ENCODE results near the gene FKBP4.
A peak's percentile ranks its signal among the peaks of the same experiment; 100 is the strongest.

Gene FKBP4

DNA sequence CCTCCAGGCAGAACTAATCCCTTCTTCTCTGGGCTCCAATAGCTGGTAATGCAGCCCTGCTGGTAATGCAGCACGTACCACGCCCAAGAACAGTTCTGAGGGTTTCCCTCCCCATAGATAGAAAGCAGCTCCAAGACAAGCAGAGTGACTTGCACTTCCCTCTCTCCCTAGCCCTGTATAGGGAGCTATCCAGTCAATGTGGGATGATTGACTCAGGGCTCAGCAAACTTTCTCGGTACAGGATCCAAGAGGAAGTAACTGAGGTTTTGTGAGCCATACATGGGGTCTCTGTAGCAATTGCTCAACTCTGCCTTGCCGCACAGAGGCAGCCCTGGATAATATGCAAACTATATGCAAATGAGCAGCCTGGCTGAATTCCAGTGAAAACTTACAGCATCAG is 15.5 kb upstream of the FKBP4 start:
- no peak for DNase-seq

DNA sequence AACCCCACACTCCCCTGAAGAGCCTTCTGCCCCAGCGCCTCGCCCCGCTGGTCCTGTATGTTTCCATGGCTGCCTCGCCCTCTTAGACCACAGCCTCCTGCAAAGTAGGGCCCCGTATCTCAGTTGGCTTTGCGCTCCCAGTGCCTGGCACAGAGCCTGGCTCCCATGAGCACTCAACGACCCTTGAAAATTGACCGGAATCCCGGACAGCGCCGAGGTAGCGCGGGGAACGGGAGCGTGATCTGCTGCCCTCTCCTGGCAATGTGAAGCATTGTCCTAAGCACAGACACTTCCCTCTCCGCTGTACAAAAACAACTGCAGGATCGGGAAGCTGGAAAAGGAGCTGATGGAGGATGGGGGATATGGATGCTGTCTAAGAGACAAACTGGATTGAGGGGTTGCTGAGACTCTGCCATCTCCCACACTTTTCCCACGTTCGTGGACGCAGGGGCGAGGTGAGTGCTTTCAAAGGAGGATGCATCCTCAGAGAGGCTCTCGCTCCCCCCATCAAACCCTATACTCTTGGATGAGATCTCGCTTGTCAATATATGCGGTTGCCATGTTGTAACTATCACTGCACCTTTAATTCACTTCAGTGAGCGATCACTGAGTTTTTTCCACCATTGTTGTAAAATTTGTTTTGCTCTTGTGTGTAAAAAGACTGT is 10.7 kb upstream of the FKBP4 start:
- DNase-seq: peak in 49 of 56 donors; percentile 19 to 84 (median 52)

DNA sequence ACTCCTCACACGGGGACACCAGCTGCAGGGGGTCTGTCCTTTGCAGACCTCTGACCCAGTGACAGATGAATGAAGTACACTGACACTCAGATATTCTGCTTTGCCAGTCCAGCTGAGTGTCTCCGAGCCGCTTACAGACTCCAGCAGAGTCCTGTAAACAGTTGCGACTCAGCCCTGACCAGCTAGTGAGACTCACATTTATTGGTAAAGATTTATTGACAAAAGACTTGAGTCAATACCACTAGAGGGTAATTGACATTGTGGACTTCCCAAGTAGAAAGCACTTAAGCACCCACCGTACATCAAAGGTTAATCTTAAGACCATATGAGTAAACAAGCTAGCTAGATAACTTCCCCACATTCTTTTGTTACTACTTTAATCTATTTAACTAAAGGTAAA is 9.8 kb upstream of the FKBP4 start:
- no peak for DNase-seq

DNA sequence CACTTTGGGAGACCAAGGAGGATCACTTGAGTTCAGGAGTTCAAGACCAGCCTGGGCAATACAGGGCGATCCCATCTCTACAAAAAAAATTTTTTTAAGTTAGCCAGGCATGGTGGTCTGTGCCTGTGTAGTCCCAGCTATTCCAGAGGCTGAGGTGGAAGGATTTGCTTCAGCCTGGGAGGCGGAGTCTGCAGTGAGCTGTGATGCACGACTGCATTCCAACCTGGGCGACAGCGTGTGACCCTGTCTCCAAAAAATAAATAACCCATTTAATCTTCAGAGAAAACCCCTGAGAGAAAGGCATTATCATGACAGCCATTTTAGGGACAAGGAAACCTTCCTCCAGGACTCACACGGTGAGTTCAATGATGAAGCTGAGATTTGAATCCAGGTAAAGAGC is 3.7 kb upstream of the FKBP4 start:
- DNase-seq: no peak

DNA sequence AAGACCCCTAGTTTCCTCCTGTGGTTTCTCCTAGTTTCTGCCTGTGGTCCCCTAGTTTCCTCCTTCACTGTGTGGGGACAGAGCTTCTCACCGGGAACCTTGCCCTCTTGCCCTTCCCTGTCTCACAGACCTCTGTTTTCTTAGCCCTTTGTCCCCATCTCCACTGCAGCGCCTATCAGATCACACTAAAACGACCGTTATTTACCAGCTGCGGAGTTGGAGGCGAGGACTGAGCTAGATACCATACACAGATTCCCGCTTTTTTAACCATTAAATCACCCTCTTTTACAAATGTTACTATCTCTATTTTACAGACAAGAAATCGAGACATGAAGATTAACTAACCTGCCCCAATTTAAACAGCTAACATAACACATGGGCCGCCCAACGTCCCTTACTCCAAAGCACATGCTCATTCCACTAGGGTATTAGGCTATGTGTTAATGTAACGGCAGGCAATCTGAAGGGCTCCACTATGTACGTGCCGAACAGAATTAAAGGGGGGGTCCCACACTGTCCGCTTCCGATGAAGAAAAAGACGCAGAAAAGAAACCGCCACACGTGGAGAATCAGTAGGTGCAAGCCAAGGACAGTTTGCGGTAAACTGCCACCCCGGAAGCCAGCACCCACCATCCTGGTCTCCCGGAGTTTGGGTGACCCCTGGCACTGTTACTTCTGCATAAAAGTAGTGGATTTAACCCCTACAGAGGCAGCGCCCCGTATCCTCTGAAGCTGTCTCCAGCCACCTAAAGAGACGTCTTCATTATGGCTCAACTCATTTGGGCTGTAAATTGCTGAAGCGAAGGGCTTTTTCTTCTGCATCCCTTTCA is 1.9 kb upstream of the FKBP4 start:
- no peak for DNase-seq

DNA sequence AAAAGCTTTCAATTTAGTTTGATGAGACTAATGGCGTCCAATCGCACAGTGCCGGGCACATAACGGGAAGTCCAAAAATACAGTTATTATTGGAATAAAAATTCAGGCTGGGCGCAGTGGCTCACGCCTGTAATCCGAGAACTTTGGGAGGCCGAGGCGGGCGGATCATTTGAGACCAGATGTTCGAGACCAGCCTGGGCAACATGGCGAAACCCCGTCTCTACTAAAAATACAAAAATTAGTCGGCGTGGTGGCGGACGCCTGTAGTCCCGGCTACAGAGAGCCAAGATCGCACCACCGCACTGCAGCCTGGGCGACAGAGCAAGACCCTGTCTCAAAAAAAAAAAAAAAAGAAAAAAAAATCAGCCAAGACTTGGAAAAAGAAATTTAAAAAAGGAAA is 1.2 kb upstream of the FKBP4 start:
- no peak for DNase-seq

DNA sequence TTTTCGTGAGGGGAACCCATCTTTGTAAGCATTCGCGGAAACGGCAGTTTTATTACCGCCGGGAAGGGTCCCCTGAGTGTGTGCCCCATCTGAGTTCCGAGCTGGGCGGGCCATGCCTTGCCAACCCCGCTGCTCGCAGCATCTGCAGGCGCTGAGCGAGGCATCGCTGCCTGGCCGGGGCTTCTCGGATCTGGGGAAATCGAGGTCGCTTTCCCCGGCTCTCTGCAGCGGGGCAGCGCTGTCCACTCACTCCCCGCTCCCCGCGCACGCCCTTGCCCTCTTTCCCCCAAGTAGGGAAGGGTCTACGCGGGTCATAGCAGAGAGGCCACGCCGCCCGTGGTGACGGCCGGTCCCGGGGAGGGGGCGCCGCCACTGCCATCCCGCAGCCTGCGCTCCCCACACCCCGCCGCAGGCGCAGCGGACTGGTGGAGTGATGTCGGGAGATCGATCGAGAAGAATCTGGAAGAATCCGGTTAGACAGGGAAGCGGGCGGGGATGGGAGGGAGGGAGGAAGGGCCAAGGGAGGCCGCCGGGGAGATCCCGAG is 507 bp upstream of the FKBP4 start:
- DNase-seq: peak in 34 of 56 donors; percentile 17 to 94 (median 73)

DNA sequence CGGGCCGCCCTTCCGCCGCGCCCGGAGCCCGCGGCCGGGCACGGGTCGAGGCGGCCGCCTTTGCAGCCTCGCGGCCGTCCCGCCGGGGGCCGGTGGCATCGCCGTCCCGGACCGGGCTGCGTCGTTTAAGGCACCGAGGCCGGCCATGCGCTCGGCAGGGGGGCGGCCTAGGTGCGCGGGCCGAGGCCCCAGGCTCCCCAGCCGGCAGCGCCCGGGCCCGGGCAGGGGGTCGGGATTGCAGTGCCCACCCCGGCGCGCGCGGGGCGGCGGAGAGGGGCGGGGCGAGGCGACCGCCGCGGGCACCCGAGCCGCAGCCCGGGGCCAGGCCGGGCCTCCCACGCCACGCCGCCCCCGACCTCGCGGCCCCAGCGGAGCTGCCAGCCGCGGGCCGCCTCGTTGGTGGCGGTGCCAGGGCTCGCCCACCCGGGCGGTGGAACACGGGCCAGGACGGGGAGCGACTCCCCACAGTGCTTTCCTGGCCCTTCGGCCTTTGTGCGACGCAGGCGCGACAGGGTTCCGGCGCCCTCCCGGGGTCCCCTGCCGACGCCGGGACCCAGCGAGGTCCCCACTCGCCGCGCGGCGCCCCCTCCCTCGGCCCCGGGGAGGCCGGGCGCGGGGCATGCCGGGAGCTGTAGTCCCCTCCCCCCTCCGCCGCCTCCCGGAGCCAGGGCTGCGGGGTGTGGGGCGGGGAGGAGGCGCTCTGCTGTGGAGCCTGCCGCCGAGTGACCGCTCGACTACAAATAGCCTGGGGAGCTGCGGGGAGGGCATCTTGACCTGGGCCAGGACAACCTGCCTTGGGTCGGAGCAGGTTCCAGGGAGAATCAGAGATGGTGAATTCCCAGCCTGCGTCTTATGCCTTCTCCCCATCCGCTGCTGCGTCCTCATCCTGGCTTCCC is 769 bp downstream of the FKBP4 start:
- peak; percentile 34 to 90 (median 76) for DNase-seq

DNA sequence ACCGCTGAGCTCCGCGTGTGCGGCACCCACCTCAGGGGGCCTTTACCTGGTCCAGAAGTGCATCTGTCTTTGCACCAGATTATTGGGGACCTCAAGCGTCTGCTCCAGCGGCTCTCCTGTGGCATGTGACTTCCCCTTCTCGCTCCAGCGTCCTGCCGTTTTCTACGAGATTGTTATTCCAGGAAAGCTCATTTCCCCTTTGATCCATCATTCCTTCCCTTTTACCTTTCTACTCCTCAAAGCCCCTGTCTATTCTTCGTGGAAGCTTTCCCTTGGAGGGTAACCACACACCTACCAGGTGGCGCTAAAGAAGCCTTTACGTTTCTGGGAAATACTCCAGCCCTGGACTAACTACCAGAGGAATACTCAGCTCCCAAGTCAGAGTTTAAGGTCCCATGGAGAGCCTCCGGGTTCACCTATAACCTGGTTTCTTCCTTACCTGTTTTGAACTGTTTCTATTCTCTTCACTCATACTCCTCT is 1.5 kb downstream of the FKBP4 start:
- DNase-seq: peak in 2 of 56 donors; percentile 43 to 47

DNA sequence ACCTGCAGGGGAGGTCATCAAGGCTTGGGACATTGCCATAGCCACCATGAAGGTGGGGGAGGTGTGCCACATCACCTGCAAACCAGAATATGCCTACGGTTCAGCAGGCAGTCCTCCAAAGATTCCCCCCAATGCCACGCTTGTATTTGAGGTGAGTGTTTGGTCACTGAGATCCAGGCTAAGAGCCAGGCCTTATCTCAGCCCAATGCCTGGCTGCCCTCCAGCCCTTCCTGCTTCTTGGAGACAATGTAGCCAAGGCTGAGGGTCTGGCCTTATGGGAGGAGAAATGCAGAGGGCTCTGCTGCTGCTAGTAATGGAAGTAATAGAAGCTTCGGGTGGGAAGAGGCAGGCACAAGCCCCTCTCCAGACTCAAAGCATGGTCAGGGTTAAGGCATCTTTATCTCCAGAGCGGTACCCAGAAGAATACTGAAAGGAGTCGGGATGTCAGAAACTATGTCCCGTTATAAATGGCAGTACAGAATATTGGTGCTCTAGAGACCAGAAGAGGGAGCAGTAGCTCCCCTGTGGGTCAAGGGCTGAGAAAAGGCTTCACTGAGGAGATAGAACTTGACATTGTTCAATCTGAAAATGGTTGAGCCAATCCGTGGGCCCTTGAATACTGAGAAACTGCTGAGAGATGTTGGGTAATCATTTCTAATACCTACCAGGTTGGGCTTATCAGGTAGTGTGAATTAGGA is 3.1 kb downstream of the FKBP4 start:
- peak in 1 of 56 donors; percentile 24 for DNase-seq

DNA sequence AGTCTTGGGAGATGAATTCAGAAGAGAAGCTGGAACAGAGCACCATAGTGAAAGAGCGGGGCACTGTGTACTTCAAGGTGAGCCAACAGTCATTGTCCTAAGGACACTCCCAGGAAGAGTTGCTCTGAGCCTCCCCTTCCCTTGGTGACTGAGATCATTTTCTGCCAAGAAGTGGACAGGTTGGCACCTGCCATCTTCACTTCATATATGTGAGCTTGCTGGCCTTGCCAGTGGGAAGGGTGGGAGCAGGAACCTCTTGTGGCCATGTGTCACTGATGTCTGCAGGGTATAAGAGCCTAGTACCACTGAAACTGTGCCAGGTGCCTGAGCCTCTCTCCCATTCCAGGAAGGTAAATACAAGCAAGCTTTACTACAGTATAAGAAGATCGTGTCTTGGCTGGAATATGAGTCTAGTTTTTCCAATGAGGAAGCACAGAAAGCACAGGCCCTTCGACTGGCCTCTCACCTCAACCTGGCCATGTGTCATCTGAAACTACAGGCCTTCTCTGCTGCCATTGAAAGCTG is 5.3 kb downstream of the FKBP4 start:
- DNase-seq: peak in 1 of 56 donors; percentile 21

DNA sequence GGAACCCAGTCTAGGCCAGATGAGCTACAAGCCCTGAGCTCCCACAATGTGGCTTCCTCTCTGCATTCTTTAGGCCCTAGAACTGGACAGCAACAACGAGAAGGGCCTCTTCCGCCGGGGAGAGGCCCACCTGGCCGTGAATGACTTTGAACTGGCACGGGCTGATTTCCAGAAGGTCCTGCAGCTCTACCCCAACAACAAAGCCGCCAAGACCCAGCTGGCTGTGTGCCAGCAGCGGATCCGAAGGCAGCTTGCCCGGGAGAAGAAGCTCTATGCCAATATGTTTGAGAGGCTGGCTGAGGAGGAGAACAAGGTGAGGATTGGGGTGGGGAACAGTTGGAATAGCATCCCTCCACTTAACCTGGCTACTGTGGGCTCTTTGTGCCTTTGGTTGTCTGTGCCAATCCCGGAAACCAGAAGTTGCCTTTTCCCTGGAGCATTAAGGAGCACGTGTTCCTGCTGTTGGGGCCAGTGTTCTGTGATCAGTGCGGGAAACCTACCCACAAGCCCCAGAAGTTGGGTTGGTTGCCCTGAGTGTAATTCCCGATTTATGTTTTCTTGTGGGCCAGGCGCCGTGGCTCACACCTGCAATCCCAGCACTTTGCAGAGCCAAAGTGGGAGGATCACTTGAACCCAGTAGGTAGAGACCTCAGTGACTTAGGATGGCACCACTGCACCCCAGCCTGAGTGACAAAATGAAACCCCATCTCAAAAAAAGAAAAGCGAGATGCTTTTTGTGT is 6.4 kb downstream of the FKBP4 start:
- peak in 4 of 56 donors; percentile 7 to 39 (median 22) for DNase-seq

DNA sequence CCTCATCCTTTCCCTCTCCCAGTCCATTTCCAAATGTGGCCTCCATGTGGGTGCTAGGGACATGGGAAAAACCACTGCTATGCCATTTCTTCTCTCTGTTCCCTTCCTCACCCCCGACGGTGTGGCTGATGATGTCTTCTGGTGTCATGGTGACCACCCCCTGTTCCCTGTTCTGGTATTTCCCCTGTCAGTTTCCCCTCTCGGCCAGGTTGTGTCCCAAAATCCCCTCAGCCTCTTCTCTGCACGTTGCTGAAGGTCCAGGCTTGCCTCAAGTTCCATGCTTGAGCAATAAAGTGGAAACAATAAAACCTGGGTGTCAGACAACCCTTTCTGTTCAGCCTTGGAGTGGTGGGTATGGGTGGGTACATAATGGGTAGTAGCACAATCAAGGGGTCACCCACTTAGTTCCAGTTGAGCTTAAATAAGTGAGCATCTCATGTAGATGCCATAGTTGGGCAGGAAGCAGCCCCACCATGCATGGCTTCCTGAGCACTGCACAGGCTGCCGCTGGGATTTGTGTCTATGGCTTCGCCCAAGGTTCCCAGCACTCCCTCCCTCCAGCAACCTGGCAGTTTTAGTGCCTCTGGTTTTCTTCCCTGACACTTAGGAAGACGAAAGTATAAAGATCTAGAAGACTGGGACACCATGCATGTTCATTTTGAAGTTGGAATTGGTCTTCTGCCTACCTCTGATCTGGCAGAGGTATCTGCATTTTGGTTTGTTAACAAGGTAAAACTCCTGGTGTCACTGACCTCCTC is 9.0 kb downstream of the FKBP4 start:
- DNase-seq: peak in 1 of 56 donors; percentile 32

DNA sequence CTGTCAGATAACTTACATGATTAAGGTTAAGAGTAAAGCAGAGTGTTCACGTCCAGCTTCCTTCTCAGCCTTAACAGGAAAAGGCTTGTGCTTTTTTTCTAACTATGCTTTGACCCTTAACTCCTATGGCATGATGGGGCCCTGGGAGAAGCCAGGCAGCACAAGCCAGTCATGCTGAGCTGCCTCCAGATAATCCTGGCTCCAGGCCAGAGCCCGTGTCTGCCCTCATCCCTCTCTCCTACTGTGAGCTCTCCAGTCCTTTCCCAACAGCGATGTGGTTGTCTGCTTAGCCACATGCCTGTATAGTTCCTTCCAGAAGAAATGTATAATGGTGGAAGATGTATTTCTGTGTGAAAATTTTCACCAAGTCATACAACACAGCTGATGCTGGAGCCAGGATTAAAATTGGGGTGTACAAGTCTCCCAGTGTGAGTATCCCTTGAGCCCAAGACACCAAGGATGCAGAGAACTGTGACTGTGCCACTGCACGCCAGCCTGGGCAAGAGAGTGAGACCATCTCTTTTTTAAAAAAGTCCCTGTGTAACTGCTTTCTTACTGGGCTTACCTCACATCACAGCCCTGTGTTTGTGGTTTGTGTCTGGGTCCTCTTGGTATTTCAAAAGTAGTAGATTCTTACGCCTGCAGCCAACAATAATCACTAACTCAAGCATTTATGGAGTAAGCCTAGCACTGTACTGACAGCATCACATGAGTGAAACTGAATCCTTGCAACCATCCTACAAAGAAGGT is 9.8 kb downstream of the FKBP4 start:
- DNase-seq: peak in 18 of 56 donors; percentile 2 to 56 (median 23)

DNA sequence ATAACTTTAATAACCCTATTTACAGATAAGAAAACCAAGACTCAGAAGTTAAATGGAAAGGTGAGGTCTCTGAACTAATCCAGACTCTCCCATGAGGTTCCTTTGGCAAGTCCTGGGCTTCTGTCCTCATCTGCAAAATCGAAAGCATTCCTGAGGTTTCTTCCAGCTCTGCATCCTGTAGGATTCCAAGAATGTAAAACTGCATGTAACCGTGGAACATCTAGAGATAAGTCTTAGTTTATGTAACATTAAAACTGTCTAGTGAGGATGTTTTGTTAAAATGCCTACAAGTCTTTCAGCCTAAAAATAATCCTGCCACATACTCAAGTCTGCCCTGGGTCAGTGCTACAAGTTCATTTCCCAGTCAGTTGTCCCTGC is 10.4 kb downstream of the FKBP4 start:
- no peak for DNase-seq

DNA sequence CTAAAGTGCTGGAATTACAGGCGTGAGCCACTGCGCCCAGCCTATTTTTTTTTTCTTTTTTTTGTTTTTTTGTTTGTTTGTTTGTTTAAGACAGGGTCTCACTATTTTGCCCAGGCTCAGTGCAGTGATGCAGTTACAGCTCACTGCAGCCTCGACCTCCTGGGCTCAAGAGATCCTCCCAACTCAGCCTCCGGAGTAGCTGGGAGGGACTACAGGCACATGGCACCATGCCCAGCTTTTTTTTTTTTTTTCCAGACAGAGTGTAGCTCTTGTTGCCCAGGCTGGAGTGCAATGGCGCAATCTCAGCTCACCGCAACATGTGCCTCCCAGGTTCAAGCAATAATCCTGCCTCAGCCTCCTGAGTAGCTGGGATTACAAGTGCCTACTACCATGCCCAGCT is 11.9 kb downstream of the FKBP4 start:
- no peak for DNase-seq

DNA sequence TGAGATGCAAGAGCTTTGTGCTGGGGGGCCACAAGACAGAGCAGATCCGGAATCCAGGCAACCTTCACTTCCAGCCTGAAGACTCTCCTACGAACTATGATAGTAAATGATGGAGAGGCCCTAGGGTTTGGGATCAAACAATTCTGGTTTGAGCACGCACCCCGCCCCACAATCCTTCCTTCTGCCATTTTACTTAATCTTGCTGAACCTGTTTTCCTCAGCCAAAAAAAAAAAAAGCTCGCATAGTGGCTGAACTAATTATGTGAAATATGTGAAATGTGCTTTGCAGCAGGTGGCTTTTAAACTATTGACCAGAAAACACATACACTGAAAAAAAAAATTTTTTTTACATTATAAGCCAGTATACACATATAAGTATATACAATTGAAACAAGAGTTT is 17.0 kb downstream of the FKBP4 start:
- DNase-seq: no peak
